ENCODE results near the gene EMP1. TPM values are rescaled to one million over a fixed set of nuclear protein-coding genes. Genes with fewer than 3 reads are reported as not detected.

Gene EMP1
- total and polyA plus RNA-seq, 2 donors (not counting 3 experiments of a cell fraction or from before 2014, with no cell fraction given) = 265 to 528 TPM

- H3K9me3 ChIP-seq (replicated peaks; ENCODE audit: control insufficient read depth, insufficient read depth, low read length) = no peaks in the 10 kb centered on the region
- H3K4me1 ChIP-seq (ENCODE audit: control insufficient read depth, extremely low read depth, insufficient read depth, low read length) = no peaks in the 10 kb centered on the region
- POLR2A ChIA-PET = no interaction called here
- DNase-seq (ENCODE audit: low read depth, low spot score) = no peak
- H3K79me2 ChIP-seq (ENCODE audit: control insufficient read depth, insufficient read depth, low read length) = no peaks in the 10 kb centered on the region
- H3K9ac ChIP-seq (replicated peaks; ENCODE audit: extremely low read depth, insufficient read depth, low read length) = no peak overlapping the region
- H3K4me2 ChIP-seq (ENCODE audit: insufficient read depth, low read length) = no peak overlapping the region
- no peaks in the 10 kb centered on the region for H4K20me1 ChIP-seq (replicated peaks; ENCODE audit: control insufficient read depth, extremely low read depth, insufficient read depth, low read length)
- no TSS peak for BruUV-seq (replicated peaks)
- H3K36me3 ChIP-seq (ENCODE audit: control insufficient read depth in 2 of 2, extremely low read depth in 1 of 2, insufficient read depth in 2 of 2, low read length in 2 of 2) = no peaks in the 10 kb centered on the region
- dilution Hi-C loops (cut with MboI; ENCODE audit: extremely low pct_ligation_motif_present, low sequenced_read_pairs) = no loop called here
- H3K27ac ChIP-seq (ENCODE audit: insufficient read depth, low read depth, low read length) = no peak overlapping the region
- H2AFZ ChIP-seq (ENCODE audit: low read depth, low read length) = no peak overlapping the region
- TF ChIP-seq CTCF (IDR thresholded peaks at IDR 0.05; ENCODE audit: extremely low read depth in 1 of 2, insufficient read depth in 1 of 2, low read depth in 1 of 2, low read length in 2 of 2) = no peak
- no peak for TF ChIP-seq EZH2 (IDR thresholded peaks at IDR 0.05; ENCODE audit: borderline replicate concordance, low read depth, low read length, severe bottlenecking)
- TF ChIP-seq JUN (IDR thresholded peaks at IDR 0.05; ENCODE audit: borderline replicate concordance, insufficient read depth, insufficient read length, low read depth) = no peak
- no peak for TF ChIP-seq MYC (IDR thresholded peaks at IDR 0.05; ENCODE audit: low read depth, low read length)
- TF ChIP-seq POLR2AphosphoS5 (IDR thresholded peaks at IDR 0.05; ENCODE audit: insufficient read depth, low read depth, low read length) = no peak
- no peak for TF ChIP-seq MAX (IDR thresholded peaks at IDR 0.05; ENCODE audit: insufficient read depth, insufficient read length)
- no peak for TF ChIP-seq GATA2 (IDR thresholded peaks at IDR 0.05; ENCODE audit: insufficient read depth, insufficient read length, low read depth, low read length)
- TF ChIP-seq POLR2A (IDR thresholded peaks at IDR 0.05; ENCODE audit: low read depth, low read length) = no peak
- TF ChIP-seq FOS (IDR thresholded peaks at IDR 0.05; ENCODE audit: borderline replicate concordance, insufficient read depth, low read length) = no peak
- no peak for FAIRE-seq
- CTCF ChIA-PET = no interaction called here
- H3K9me1 ChIP-seq (replicated peaks; ENCODE audit: control insufficient read depth, extremely low read depth, insufficient read depth, low read length) = no peaks in the 10 kb centered on the region
- intact Hi-C loops (cut with micrococcal nuclease) = no loop called here
- no peaks in the 10 kb centered on the region for H3K27me3 ChIP-seq (ENCODE audit: control insufficient read depth in 2 of 2, insufficient read depth in 2 of 2, low read length in 2 of 2)
- H3K4me3 ChIP-seq (replicated peaks in 1 of 3; ENCODE audit: insufficient read depth in 1 of 3, low read depth in 1 of 3, low read length in 3 of 3) = no peak overlapping the region
These were observed 10.2 kb upstream of the EMP1 start for GRCh38 chr12:13186302-13186701.

Measured in endothelial cell of umbilical vein (primary cell).